HG02610 (cell line): ENCODE data around the gene OR4N5.
"Not testable (repeated sequence)": the region's sequence is repeated elsewhere in the genome, so short reads cannot be mapped to it uniquely, and the experiment has no call there.

ENCODE experiments used
- ATAC-seq: cut with Tn5 transposase; IDR thresholded peaks from one replicate; pipeline ENCODE4 v1.9.1; 2021; ENCODE audit warnings: mild to moderate bottlenecking, moderate library complexity; ENCODE audit not compliant: unreplicated experiment

Gene OR4N5

GRCh38 chr14:20138520-20138919, at the start of gene OR4N5:
TSS of gene OR4N5 (plus strand) at chr14:20138820. CDS start at chr14:20143736, 4,916 bp downstream.
- ATAC-seq = no peak

- no peak for ATAC-seq
These were observed 46.6 kb upstream of the OR4N5 start for GRCh38 chr14:20092050-20092449.

- ATAC-seq = no peak
These were observed 45.2 kb upstream of the OR4N5 start for GRCh38 chr14:20093442-20093841.

GRCh38 chr14:20098926-20099770, 39.5 kb upstream of the OR4N5 start:
- ATAC-seq = not testable (repeated sequence)

GRCh38 chr14:20110438-20110837, 28.2 kb upstream of the OR4N5 start, which contains the start of gene OR4K17:
TSS of gene OR4K17 (plus strand) at chr14:20110739. CDS start at chr14:20117500, 6,761 bp downstream.
- no peak for ATAC-seq

- no peak for ATAC-seq
These were observed 26.3 kb upstream of the OR4N5 start for GRCh38 chr14:20112321-20112720.

DNA sequence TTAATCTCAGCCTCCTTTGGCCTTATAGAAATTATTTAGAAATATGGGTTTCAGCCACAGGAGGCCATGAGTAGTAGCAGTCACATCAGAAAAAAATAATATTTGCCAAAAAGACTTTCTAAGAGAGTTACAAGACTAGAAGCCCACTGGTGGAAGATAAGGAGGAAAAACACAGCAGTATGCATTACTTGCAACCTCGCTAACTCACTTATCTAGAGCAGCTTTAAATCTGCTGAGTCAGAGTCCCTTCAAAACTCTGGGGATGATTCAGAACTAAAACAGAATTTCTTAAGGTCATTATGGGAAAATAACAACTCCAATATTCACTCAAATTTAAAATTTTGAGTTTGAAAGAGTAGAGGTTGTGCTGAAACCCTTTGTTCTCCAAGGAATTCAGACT, 21.9 kb upstream of the OR4N5 start:
- ATAC-seq = no peak

GRCh38 chr14:20118795-20119194, 19.8 kb upstream of the OR4N5 start:
- no peak for ATAC-seq

- no peak for ATAC-seq
These were observed 5.3 kb downstream of the OR4N5 start for GRCh38 chr14:20143911-20144310.

- ATAC-seq = no peak
These were observed 6.2 kb downstream of the OR4N5 start for GRCh38 chr14:20144820-20145219.

GRCh38 chr14:20164462-20164861, 25.8 kb downstream of the OR4N5 start:
- no peak for ATAC-seq

DNA sequence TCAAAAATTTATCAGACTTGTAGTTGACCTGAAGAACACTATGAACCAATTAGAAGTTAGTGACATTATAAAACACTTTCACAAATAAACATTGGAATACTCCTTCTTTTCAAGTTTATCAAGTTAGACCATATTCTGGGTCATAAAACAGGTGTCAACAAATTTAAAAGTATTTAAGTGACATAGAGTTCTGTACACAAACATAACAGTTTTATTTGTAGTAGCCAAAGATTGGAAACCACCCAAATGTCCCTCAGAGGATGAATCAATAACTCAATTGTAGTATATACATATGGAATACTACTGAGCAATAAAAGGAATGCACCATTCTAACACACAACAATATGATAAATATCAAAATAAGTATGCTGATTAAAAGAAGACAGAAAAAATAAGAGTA, 28.5 kb downstream of the OR4N5 start:
- no peak for ATAC-seq

- ATAC-seq = not testable (repeated sequence)
These were observed 31.2 kb downstream of the OR4N5 start for GRCh38 chr14:20169852-20170251.

DNA sequence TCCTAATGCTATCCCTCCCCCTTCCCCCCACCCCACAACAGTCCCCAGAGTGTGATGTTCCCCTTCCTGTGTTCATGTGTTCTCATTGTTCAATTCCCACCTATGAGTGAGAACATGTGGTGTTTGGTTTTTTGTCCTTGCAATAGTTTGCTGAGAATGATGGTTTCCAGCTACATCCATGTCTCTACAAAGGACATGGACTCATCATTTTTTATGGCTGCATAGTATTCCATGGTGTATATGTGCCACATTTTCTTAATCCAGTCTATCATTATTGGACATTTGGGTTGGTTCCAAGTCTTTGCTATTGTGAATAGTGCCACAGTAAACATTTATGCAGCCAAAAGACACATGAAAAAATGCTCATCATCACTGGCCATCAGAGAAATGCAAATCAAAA, 35.6 kb downstream of the OR4N5 start:
- ATAC-seq = not testable (repeated sequence)

DNA sequence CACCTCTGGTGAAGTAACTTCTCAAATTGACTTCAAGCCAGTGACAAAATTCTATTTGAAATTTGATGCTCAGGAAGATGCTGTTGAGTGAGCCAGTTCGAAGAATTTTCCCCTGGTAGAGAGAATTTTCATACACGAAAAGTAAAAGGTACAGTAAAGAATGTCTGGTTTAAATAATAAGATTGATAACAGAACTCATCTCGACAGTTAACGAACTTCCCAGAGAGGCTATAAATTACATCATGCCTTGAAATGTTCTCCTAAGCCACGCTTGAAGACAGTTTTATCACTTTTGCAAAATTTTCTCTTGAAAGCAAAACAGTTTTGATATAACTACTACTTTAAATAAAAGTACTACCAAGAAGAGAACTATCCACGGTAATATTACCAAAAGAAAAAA, 37.7 kb downstream of the OR4N5 start:
- ATAC-seq = no peak

GRCh38 chr14:20177433-20177974, 38.9 kb downstream of the OR4N5 start:
- no peak for ATAC-seq

DNA sequence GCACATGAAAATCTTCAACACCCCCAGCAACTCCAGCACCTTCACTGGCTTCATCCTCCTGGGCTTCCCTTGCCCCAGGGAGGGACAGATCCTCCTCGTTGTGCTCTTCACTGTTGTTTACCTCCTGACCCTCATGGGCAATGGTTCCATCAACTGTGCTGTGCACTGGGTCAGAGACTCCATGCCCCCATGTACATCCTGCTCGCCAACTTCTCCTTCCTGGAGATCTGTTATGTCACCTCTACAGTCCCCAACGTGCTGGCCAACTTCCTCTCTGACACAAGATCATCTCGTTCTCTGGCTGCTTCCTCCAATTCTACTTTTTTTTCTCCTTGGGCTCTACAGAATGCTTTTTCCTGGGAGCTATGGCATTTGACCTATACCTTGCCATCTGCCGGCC, 40.6 kb downstream of the OR4N5 start:
- no peak for ATAC-seq

GRCh38 chr14:20179880-20180279, 41.3 kb downstream of the OR4N5 start:
- no peak for ATAC-seq

DNA sequence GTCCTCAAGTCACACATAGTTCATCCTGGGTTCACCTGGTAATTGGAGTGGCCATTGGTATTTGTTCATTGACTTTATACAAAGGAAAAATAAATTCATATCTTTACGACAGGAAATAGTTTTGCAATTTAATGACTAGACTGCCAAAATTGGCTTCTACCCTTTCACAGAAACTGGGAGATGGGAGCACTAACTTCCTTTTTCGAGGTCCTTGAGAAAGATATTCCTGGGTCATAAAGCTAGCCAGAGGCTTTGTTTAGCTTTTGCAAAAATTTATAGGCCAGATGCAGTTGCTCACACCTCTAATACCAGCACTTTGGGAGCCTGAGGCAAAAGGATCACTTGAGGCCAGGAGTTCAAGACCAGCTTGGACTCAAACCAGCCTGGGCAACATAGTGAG, 41.9 kb downstream of the OR4N5 start:
- no peak for ATAC-seq

DNA sequence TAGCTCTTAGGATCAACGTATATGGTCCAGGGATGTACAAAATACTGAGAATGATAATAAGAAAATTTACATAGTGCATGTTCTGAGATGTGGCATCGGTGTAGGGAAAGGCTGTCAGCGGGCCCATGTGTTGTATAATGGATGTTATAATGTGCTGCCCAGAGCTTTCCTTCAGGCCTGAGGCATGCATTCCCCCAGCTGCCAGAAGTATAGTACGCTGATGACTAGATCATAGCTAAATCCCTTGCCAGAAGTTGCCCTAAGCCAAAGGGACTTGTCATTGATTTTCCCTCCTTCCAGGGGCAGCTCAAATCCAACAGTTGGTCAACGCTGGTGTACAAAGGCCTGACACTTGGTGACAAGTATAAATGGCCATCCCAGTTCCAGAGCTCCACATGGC, 45.6 kb downstream of the OR4N5 start:
- ATAC-seq = no peak

GRCh38 chr14:20190596-20190995, 52.0 kb downstream of the OR4N5 start, which contains the start of gene OR11G2:
TSS of gene OR11G2 (plus strand) at chr14:20190896. CDS start at chr14:20197438, 6,542 bp downstream.
- ATAC-seq = no peak

GRCh38 chr14:20191396-20191795, 52.8 kb downstream of the OR4N5 start:
- ATAC-seq = no peak
